ENCODE measurements around the gene TBC1D17. TPM values are rescaled to one million over a fixed set of nuclear protein-coding genes. Genes with fewer than 3 reads are reported as not detected.

Gene TBC1D17
- total RNA-seq, 2 donors from 2014 or later = 40.7 to 47.3 TPM

- no peak overlapping the region for H3K4me3 Mint-ChIP-seq
- Histone ChIP-seq H3K27me3 (ENCODE audit: control insufficient read depth, insufficient read depth, low read length, poor library complexity, severe bottlenecking) (no peaks in the 10 kb centered on the region), H3K27ac (ENCODE audit: low read depth, low read length) (no peak overlapping the region), H3K4me1 (ENCODE audit: control insufficient read depth, insufficient read depth, low read length) (no peaks in the 10 kb centered on the region), H3K9ac (ENCODE audit: extremely low read depth, low read length, poor library complexity, severe bottlenecking) (no peak overlapping the region), H3K4me3 (ENCODE audit: low read length) (no peak overlapping the region), H3K36me3 (ENCODE audit: control insufficient read depth, insufficient read depth, low read length) (no peaks in the 10 kb centered on the region), H3K9me3 (ENCODE audit: control insufficient read depth, low read length) (no peaks in the 10 kb centered on the region)
- peaks cover 5% of the 10 kb centered on the region for H3K9me3 Mint-ChIP-seq
- WGBS, 2 experiments (ENCODE audit: insufficient coverage in 1 of 2, insufficient read length in 1 of 2) = 100% methylated on average over 1 of the region's 1 CpG; no CpG with 5 or more reads in 1 of the 2 experiments
- peaks cover 58% of the 10 kb centered on the region for H3K27me3 Mint-ChIP-seq (ENCODE audit: insufficient read depth)
- H3K36me3 Mint-ChIP-seq (ENCODE audit: low read depth) = peaks cover 9% of the 10 kb centered on the region
- no peak overlapping the region for H3K27ac Mint-ChIP-seq
- no peak for DNase-seq
- no peaks in the 10 kb centered on the region for H3K4me1 Mint-ChIP-seq
- TF ChIP-seq CTCF (conservative IDR thresholded peaks at IDR 0.05) = no peak
Observed at GRCh38 chr19:49892716-49893115, 15.2 kb downstream of the TBC1D17 start.

DNA sequence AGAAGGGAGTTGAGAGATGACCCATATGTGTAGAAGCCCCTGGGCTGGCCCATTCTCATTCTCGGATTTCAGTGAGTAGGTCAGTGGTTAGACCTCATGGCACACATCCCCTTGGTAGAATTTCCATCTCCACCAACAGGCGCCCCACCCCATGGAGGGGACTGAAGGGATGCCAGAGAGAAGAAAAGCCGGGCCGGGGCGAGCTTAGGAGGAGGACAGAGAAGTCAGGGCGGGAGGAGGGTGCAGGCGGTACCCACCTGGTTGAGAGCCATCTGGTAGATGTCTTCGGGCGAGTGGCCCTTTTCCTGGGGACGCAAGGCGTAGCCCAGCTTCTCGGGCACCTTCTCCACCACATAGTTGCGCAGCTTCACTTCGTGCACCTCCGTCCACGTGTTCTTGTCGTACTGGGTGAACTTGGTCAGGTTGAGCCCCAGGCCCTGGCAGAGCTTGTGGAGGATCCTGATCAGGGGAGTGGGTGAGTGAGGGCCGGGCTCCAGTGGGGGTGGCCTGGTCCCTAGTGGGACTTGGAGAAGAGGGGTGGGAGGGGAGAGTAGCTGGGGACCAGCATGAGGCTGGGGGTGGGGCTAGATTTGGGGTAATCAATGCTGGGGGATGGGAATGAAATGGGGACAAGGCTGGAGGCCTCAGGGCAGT, 16.6 kb downstream of the TBC1D17 start:
- H3K27ac Mint-ChIP-seq = no peak overlapping the region
- H3K27me3 Mint-ChIP-seq (ENCODE audit: insufficient read depth) = peaks cover 56% of the 10 kb centered on the region
- H3K4me3 Mint-ChIP-seq = no peak overlapping the region
- Histone ChIP-seq H3K9me3 (ENCODE audit: control insufficient read depth, low read length) (no peaks in the 10 kb centered on the region), H3K27ac (ENCODE audit: low read depth, low read length) (no peak overlapping the region), H3K4me3 (ENCODE audit: low read length) (no peak overlapping the region), H3K36me3 (ENCODE audit: control insufficient read depth, insufficient read depth, low read length) (no peaks in the 10 kb centered on the region), H3K9ac (ENCODE audit: extremely low read depth, low read length, poor library complexity, severe bottlenecking) (no peak overlapping the region), H3K4me1 (ENCODE audit: control insufficient read depth, insufficient read depth, low read length) (no peaks in the 10 kb centered on the region), H3K27me3 (ENCODE audit: control insufficient read depth, insufficient read depth, low read length, poor library complexity, severe bottlenecking) (no peaks in the 10 kb centered on the region)
- H3K36me3 Mint-ChIP-seq (ENCODE audit: low read depth) = peaks cover 3% of the 10 kb centered on the region
- no peak for DNase-seq
- WGBS, 2 experiments (ENCODE audit: insufficient coverage in 1 of 2, insufficient read length in 1 of 2) = 87 to 94% methylated on average over 7 to 18 of the region's 18 CpGs
- TF ChIP-seq CTCF (conservative IDR thresholded peaks at IDR 0.05) = no peak
- H3K9me3 Mint-ChIP-seq = peaks cover 5% of the 10 kb centered on the region
- H3K4me1 Mint-ChIP-seq = no peaks in the 10 kb centered on the region

DNA sequence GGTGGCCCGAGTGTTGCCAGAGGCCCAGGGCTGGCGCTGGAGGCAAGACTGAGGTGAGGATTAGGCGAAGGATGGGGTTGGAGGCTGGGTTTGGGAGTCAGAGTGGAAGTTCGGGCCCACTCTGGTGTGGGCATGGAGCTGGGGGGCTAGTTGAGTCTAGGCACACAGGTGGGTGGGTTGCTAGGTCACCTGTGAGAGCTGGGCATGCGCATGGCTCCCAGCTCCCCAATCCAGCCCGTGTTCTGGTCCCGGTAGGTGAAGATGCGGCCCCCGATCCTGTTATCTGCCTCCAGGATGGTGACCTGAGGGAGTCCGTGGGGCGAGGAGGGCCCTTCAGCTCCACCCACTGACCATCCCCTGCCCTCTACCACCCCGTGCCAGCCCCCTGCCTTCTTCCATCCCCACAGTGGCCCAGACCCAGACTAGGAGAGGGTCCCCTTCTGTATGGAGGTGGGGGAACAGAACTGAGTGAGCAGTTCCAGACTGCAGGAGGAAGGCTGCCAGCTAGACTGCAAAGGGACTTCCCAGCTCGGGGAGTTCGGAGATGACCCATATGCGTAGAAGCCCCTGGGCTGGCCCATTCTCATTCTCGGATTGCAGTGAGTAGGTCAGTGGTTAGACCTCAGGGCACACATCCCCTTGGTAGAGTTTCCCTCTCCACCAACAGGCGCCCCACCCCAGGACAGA, 17.5 kb downstream of the TBC1D17 start:
- H3K4me3 ChIP-seq (ENCODE audit: low read length) = no peak overlapping the region
- TF ChIP-seq CTCF (conservative IDR thresholded peaks at IDR 0.05) = no peak
- no peak for DNase-seq
- no peak overlapping the region for H3K4me3 Mint-ChIP-seq
- no peak overlapping the region for H3K27ac Mint-ChIP-seq
- no peaks in the 10 kb centered on the region for H3K4me1 ChIP-seq (ENCODE audit: control insufficient read depth, insufficient read depth, low read length)
- no peaks in the 10 kb centered on the region for H3K27me3 ChIP-seq (ENCODE audit: control insufficient read depth, insufficient read depth, low read length, poor library complexity, severe bottlenecking)
- 91 to 100% methylated on average over 5 to 16 of the region's 17 CpGs for WGBS, 2 experiments (ENCODE audit: insufficient coverage in 1 of 2, insufficient read length in 1 of 2)
- H3K4me1 Mint-ChIP-seq = no peaks in the 10 kb centered on the region
- no peaks in the 10 kb centered on the region for H3K9me3 ChIP-seq (ENCODE audit: control insufficient read depth, low read length)
- H3K27me3 Mint-ChIP-seq (ENCODE audit: insufficient read depth) = peaks cover 49% of the 10 kb centered on the region
- H3K36me3 ChIP-seq (ENCODE audit: control insufficient read depth, insufficient read depth, low read length) = no peaks in the 10 kb centered on the region
- no peaks in the 10 kb centered on the region for H3K36me3 Mint-ChIP-seq (ENCODE audit: low read depth)
- H3K27ac ChIP-seq (ENCODE audit: low read depth, low read length) = no peak overlapping the region
- H3K9me3 Mint-ChIP-seq = no peaks in the 10 kb centered on the region
- H3K9ac ChIP-seq (ENCODE audit: extremely low read depth, low read length, poor library complexity, severe bottlenecking) = no peak overlapping the region
